PC-9 (cell line): Measurements from ENCODE around the gene ABHD8. TPM values are rescaled to one million over a fixed set of nuclear protein-coding genes. Genes with fewer than 3 reads are reported as not detected.

Source experiments
- BruUV-seq: library from RNA; stranded (reverse); fragments of 400-500 nt; replicated peaks from 2 replicates; lab custom pipeline; 2021; lab: Mats Ljungman, UMichigan
- CTCF ChIA-PET: fragments of 300-600 bp; sonication (Branson Sonifier 250); formaldehyde crosslinking; loops from one replicate; lab custom pipeline; 2022; ENCODE audit warnings: antibody characterized with exemption; lab: Charles Lee
- POLR2A ChIA-PET: fragments of 300-600 bp; sonication (Branson Sonifier 250); formaldehyde crosslinking; loops from one replicate; lab custom pipeline; 2022; ENCODE audit warnings: antibody characterized with exemption; ENCODE audit not compliant: unreplicated experiment; lab: Charles Lee
- DNase-seq, 2 experiments: peaks; one replicate each; pipeline versions ENCODE4 v3.0.0 to v3.0.0-alpha.2; 2015 to 2022; ENCODE audit warnings: mixed read lengths in 1 of 2
- H2AFZ ChIP-seq: fragments of 200-600 bp; sonication (generic); 2 replicates; pipeline ENCODE4 v1.8.1; 2017; ENCODE audit warnings: antibody characterized with exemption
- H3F3A ChIP-seq: fragments of 200-600 bp; sonication (generic); 2 replicates; pipeline ENCODE4 v1.8.1; 2017; ENCODE audit warnings: antibody characterized with exemption, mild to moderate bottlenecking, low read depth; ENCODE audit not compliant: insufficient read depth
- H3K27ac ChIP-seq: fragments of 200-600 bp; sonication (generic); 2 replicates; pipeline ENCODE4 v1.6.1; 2016; ENCODE audit warnings: mixed run types
- H3K27me3 ChIP-seq: fragments of 200-600 bp; sonication (generic); 2 replicates; pipeline ENCODE4 v1.6.1; 2016; ENCODE audit warnings: low read depth, mixed run types; ENCODE audit not compliant: insufficient read depth
- H3K36me3 ChIP-seq: fragments of 200-600 bp; sonication (generic); 2 replicates; pipeline ENCODE4 v1.6.1; 2016; ENCODE audit warnings: low read depth, mixed run types
- H3K4me1 ChIP-seq: fragments of 200-600 bp; sonication (generic); replicated peaks from 2 replicates; pipeline ENCODE4 v1.6.1; 2016; ENCODE audit warnings: mixed run types; ENCODE audit not compliant: insufficient read depth
- H3K4me2 ChIP-seq: fragments of 200-600 bp; sonication (generic); 2 replicates; pipeline ENCODE4 v1.6.1; 2017; ENCODE audit warnings: mixed run types
- H3K4me3 ChIP-seq: fragments of 200-600 bp; sonication (generic); 2 replicates; pipeline ENCODE4 v1.6.1; 2016; ENCODE audit warnings: mixed run types
- H3K79me2 ChIP-seq: fragments of 200-600 bp; sonication (generic); 2 replicates; pipeline ENCODE4 v1.6.1; 2017; ENCODE audit warnings: low read depth, mixed run types
- H3K9me2 ChIP-seq: fragments of 200-600 bp; sonication (generic); 2 replicates; pipeline ENCODE4 v1.8.1; 2017; ENCODE audit warnings: mild to moderate bottlenecking; ENCODE audit not compliant: insufficient read depth
- H3K9me3 ChIP-seq: fragments of 200-600 bp; sonication (generic); 2 replicates; pipeline ENCODE4 v1.8.1; 2016; ENCODE audit warnings: low read depth; ENCODE audit not compliant: insufficient read depth
- H4K20me1 ChIP-seq: fragments of 200-600 bp; sonication (generic); 2 replicates; pipeline ENCODE4 v1.8.1; 2017; ENCODE audit not compliant: insufficient read depth
- EZH2 ChIP-seq: fragments of 200-600 bp; sonication (generic); IDR thresholded peaks from 2 replicates; pipeline ENCODE4 v1.8.0; 2017; ENCODE audit warnings: antibody characterized with exemption, low read depth
- intact Hi-C: fragments of 100-400 bp; cut with micrococcal nuclease; formaldehyde crosslinking; loops from one replicate; pipeline ENCODE4 v1.10.0; 2022; ENCODE audit not compliant: unreplicated experiment
- total RNA-seq: library from RNA; stranded (reverse); gene quantifications from 2 replicates; pipeline ENCODE4 v1.2.3, GENCODE V29; 2021
- TF ChIP-seq, protein P1 (sequence below): fragments of 200-600 bp; sonication (generic); conservative IDR thresholded peaks from 2 replicates; pipeline ENCODE4 v1.6.1; 2017; ENCODE audit warnings: mixed run types, antibody characterized with exemption, mild to moderate bottlenecking, moderate library complexity

Gene ABHD8
- total RNA-seq, 1 experiment from 2014 or later = 37.5 TPM

GRCh38 chr19:17305216-17305516 is 1.9 kb upstream of the ABHD8 start:
- no peak for DNase-seq
- no peaks in the 10 kb centered on the region for H3K36me3 ChIP-seq
- H3K4me2 ChIP-seq = peak overlapping the region; percentile 46
- no peaks in the 10 kb centered on the region for H3K9me3 ChIP-seq
- no peaks in the 10 kb centered on the region for H4K20me1 ChIP-seq
- no TSS peak for BruUV-seq
- peaks cover 39% of the 10 kb centered on the region for H3K4me1 ChIP-seq
- H3K27ac ChIP-seq = no peak overlapping the region
- no peak for TF ChIP-seq EZH2
- TF ChIP-seq, protein P1, sequence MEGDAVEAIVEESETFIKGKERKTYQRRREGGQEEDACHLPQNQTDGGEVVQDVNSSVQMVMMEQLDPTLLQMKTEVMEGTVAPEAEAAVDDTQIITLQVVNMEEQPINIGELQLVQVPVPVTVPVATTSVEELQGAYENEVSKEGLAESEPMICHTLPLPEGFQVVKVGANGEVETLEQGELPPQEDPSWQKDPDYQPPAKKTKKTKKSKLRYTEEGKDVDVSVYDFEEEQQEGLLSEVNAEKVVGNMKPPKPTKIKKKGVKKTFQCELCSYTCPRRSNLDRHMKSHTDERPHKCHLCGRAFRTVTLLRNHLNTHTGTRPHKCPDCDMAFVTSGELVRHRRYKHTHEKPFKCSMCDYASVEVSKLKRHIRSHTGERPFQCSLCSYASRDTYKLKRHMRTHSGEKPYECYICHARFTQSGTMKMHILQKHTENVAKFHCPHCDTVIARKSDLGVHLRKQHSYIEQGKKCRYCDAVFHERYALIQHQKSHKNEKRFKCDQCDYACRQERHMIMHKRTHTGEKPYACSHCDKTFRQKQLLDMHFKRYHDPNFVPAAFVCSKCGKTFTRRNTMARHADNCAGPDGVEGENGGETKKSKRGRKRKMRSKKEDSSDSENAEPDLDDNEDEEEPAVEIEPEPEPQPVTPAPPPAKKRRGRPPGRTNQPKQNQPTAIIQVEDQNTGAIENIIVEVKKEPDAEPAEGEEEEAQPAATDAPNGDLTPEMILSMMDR = no peak
- peaks cover 22% of the 10 kb centered on the region for H3F3A ChIP-seq
- H2AFZ ChIP-seq = no peak overlapping the region
- H3K79me2 ChIP-seq = peaks cover 50% of the 10 kb centered on the region
- ChIA-PET POLR2A (interaction anchor here (0.6 to 0.7 kb wide), 2 partner anchors 484 to 546 kb away, joined by 17 to 29 read pairs; no protein-coding TSS in a partner anchor), CTCF (interaction anchor here (0.6 to 1.2 kb wide), 4 partner anchors 12 to 551 kb away, joined by 3 to 4 read pairs (median 3); no protein-coding TSS in a partner anchor)
- H3K4me3 ChIP-seq = no peak overlapping the region
- no peaks in the 10 kb centered on the region for H3K9me2 ChIP-seq
- H3K27me3 ChIP-seq = no peaks in the 10 kb centered on the region
- intact Hi-C loops = loop anchor here (1.0 to 10.0 kb wide), 4 partner anchors 21 to 627 kb away; partner anchors contain the start of genes CCDC124 and NWD1

DNA sequence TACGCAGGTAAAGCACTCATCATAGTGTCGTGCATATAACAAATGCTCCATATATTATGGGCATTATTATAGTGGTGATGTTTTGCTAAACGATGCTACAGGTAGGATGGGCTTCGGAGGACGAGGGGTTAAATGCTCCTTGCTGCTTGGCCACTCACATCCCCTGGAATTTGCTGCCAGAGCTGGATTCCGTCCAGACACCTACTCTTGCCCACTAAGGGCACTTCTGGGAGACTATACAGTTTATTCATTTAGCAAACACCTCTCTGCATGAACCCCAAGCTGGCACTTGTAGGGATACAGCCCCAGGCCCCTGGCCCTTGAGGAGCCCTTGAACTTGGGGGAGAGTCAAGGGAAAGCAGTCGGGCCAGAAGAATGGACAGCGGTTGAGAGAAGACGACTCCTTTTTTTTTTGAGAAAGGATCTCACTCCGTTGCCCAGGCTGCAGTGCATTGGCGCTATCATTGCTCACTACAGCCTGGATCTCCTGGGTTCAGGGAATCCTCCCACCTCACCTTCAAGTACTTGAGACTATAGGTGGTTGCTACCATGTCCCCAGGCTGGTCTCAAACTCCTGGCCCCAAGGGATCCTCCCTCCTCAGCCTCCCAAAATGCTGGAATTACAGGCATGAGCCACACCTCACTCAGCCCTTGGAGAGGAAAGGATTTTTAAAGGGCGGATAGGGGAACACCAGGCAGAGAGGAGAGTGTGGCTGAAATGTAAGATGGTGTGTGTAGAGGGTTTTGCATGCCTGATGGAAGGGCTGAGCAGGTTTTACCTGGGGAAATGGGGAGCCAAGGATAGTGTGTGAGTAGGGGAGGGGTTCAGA is 1.4 kb upstream of the ABHD8 start:
- Histone ChIP-seq H3K4me1 (peaks cover 39% of the 10 kb centered on the region), H3F3A (peaks cover 22% of the 10 kb centered on the region), H3K9me2 (no peaks in the 10 kb centered on the region), H3K36me3 (no peaks in the 10 kb centered on the region), H3K4me3 (no peak overlapping the region), H3K9me3 (no peaks in the 10 kb centered on the region), H3K27ac (no peak overlapping the region), H2AFZ (no peak overlapping the region), H3K27me3 (no peaks in the 10 kb centered on the region), H3K79me2 (peaks cover 48% of the 10 kb centered on the region), H4K20me1 (no peaks in the 10 kb centered on the region), H3K4me2 (peak overlapping the region; percentile 46)
- DNase-seq = no peak
- BruUV-seq = no TSS peak
- ChIA-PET CTCF (interaction anchor here (0.8 to 1.2 kb wide), 3 partner anchors 12 to 551 kb away, joined by 3 read pairs; no protein-coding TSS in a partner anchor), POLR2A (interaction anchor here (0.6 to 0.7 kb wide), 2 partner anchors 483 to 547 kb away, joined by 17 to 29 read pairs; no protein-coding TSS in a partner anchor)
- intact Hi-C loops = loop anchor here (1.0 to 10.0 kb wide), 4 partner anchors 22 to 628 kb away; partner anchors contain the start of genes CCDC124 and NWD1
- TF ChIP-seq, protein P1 = no peak
- no peak for TF ChIP-seq EZH2

DNA sequence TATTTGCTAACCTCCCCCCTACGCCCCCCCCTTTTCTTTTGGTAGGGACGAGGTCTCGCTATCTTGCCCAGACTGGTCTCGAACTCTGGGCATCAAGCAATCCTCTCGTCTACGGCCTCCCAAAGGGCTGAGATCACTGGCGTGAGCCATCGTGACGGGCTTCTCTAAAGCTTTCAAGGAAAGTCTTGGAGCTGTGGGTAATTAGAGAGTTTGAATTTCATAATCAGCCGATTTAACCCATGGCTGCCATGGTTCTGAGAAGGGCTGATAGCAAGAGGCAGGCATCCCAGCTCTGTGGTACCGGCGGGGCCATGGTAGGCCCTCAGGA is 679 bp upstream of the ABHD8 start:
- Histone ChIP-seq H3K79me2 (peaks cover 47% of the 10 kb centered on the region), H3K27ac (no peak overlapping the region), H2AFZ (no peak overlapping the region; the same call in 1 of the 2 replicates), H4K20me1 (no peaks in the 10 kb centered on the region), H3F3A (peaks cover 28% of the 10 kb centered on the region), H3K36me3 (no peaks in the 10 kb centered on the region), H3K4me2 (peak overlapping the region; percentile 90), H3K4me3 (peak overlapping the region; percentile 67; the same call in 1 of the 2 replicates), H3K27me3 (no peaks in the 10 kb centered on the region), H3K4me1 (peaks cover 39% of the 10 kb centered on the region), H3K9me2 (no peaks in the 10 kb centered on the region), H3K9me3 (no peaks in the 10 kb centered on the region)
- CTCF ChIA-PET = no interaction called here
- POLR2A ChIA-PET = no interaction called here
- DNase-seq = no peak
- BruUV-seq = no TSS peak
- intact Hi-C loops = loop anchor here (2.0 to 10.0 kb wide), 2 partner anchors 83 to 589 kb away; partner anchors contain the start of gene NWD1
- TF ChIP-seq, protein P1 = no peak
